Cardiac septum (tissue), 1 donor: Measurements from ENCODE around the gene PRKAG2. TPM values are rescaled to one million over a fixed set of nuclear protein-coding genes. Genes with fewer than 3 reads are reported as not detected.

Experiments
- DNase-seq: peaks from one replicate; pipeline ENCODE4 v3.0.0-alpha.2; 2020; ENCODE audit warnings: low spot score
- intact Hi-C: fragments of 100-400 bp; cut with DNase I; formaldehyde crosslinking; loops from one replicate; pipeline ENCODE4 v1.14.0; 2022
- total RNA-seq: library from RNA; stranded (reverse); fragmentation: NEBNext Ultra II Directional; extraction: Animal tissue kit (Norgen Biotek cat#: 25700); gene quantifications from one replicate; pipeline ENCODE4 v1.2.1, GENCODE V29; 2021
- donor health status: DM: no; HTN: no; CAD: no.

PRKAG2 gene
- total RNA-seq, 1 donor from 2014 or later = 106 TPM

DNA sequence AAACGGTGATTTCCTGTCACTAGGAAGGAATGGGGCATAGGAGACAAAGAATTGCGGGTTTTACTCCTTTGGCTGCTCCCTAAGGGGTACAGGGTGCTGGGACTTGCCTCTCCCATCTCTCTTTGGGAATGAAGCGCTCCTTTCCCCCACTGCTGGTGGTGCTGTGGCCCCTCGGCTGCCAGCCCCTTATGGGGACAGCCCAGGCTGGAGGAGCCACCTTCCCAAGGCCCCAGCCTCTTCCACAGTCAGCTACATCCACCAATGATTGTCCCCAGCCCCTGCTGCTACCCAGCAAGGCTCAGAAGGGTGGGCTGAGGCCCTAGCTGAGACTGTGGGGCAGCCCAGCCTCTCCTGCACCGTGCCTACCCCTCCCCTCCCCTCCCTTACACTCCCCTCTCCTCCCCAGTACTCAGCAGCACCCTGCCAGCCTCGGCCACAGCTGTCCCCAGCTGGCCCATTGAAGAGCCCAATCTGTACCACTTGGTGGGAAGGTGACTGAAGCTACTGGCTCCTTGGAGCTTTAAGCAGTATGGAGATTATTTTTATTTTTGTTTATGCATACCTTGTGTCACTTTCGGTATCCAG lies 19.0 kb downstream of the PRKAG2 start:
- intact Hi-C loops = loop anchor here (10.0 kb wide), 1 partner anchor 73 kb away; no protein-coding TSS in a partner anchor

GRCh38 chr7:151857412-151857811 lies 19.5 kb downstream of the PRKAG2 start:
- DNase-seq = no peak
- intact Hi-C loops = loop anchor here (10.0 kb wide), 1 partner anchor 73 kb away; no protein-coding TSS in a partner anchor

More for the DNA sequence above, 19.0 kb downstream of the PRKAG2 start:
- no peak for DNase-seq

DNA sequence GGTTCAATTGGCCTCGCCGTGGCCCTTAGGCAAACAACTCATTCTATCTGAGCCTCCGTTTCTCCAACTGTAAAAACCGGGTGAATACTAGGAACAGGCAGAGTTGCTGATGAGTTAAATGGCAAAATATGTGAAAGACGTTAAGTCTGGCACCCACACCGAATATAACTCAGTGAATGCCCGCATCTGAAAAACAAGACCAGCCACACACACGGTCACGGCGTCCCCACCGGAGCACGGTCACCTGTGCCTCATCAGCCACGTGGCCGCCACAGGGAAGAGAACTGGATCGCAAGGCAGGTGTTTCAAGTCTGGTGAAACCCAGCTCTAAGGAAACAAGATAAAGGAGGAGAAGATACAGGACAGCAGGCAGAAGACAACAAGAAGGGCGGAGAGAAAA lies 20.4 kb downstream of the PRKAG2 start:
- DNase-seq = no peak
- intact Hi-C loops = loop anchor here (10.0 kb wide), 1 partner anchor 72 kb away; no protein-coding TSS in a partner anchor

- no peak for DNase-seq
- intact Hi-C loops = loop anchor here (10.0 kb wide), 1 partner anchor 71 kb away; no protein-coding TSS in a partner anchor
Measured at GRCh38 chr7:151856098-151856497, 20.8 kb downstream of the PRKAG2 start.

DNA sequence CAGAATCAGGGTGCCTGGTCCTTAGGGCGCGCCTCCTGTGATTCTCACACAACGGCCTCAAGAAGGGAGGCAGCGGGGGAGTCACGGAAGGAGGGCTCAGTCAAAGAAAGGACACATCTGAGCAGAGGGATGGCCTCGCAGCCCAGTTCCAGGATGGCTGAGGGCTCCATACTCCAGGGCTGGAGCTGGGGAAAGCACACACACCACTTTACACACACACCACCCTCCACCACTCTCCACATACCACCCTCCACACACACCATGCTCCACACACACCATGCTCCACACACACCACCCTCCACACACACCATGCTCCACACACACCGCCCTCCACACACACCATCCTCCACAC lies 22.2 kb downstream of the PRKAG2 start:
- intact Hi-C loops = loop anchor here (10.0 kb wide), 1 partner anchor 70 kb away; no protein-coding TSS in a partner anchor
- no peak for DNase-seq

DNA sequence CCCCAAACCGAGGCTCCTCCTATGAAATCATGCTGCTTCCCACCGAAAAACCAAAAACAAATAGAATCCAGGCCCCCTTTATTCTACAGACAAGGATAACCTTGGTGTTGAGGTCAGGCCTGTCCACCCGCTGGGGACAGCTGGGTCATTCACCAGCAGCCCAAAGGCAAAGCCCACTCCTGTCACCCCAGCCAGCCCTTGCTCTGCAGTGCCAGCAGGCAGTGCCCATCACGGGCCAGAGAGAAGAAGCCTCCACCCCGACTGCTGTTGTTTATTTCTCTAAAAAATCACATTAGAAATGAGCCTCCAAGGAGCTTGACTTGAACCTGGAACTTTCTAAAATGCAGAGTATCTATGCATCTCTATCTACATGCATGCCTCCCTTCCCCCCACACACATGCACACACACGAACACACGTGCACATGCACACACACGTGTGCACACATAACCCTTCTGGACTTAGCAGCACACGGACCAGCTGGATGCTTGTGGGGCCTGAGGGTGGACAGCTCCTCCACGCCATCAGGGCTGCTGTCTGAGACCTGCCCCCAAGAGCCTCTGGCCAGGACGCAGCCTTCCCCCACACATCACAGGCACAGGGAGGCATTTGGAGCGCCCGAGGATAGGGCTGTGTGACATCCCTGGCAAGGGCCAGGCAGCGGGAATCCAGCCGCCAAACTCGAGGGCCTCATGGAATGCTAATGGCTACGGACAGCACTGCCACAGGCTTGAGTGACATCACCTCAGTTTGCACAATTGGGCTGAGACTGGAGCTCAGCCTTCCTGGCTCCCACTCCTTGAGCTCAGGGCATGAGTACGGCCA lies 22.8 kb downstream of the PRKAG2 start:
- no peak for DNase-seq
- intact Hi-C loops = loop anchor here (10.0 kb wide), 1 partner anchor 69 kb away; no protein-coding TSS in a partner anchor

DNA sequence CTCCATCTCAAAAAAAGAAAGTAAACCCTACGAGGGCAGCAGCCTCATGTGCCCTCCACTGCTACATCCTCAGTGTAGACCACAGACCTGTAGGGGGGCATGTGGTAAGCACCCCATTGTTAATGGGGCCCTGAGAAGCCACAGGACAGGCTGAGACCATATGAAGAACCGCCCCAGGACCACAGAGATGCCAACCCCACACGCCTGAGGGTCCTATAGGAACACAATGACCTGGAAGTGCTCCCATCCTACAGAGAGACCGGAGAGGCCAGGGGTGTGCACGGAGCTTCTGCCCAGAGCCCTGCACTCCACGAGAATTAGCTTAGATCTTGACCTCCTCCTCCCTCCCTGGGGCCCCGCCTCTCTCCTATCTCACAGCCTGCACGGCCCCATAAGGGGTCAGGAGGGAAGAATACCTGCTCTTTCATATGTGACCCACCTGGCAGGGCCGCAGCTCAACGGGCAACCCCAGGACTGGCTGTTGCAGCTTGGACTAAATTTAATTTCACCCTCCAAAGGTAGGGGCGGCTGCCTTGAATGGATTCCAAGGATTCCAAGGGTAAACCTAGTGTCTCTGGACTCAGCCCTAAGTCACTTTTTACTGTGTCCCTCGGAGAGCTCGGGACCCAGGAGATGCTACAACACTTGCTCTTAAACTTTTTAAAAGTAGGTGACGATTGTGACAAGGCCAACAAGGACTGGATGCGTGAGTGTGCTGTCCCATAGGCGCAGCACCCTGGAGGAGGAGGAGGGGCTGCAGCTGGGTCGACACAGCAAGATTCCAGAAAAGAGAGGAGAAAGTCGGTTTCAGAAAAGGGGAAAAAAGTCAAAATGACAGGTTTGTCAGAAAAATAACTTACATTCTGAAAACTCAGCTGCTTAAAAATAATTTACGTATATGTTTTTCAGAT lies 24.2 kb downstream of the PRKAG2 start:
- intact Hi-C loops = loop anchor here (10.0 kb wide), 1 partner anchor 68 kb away; no protein-coding TSS in a partner anchor
- DNase-seq = no peak

GRCh38 chr7:151851782-151852181 lies 25.1 kb downstream of the PRKAG2 start:
- DNase-seq = no peak
- intact Hi-C loops = loop anchor here (10.0 kb wide), 1 partner anchor 67 kb away; no protein-coding TSS in a partner anchor

- intact Hi-C loops = loop anchor here (10.0 kb wide), 1 partner anchor 66 kb away; no protein-coding TSS in a partner anchor
- peak; percentile 83 for DNase-seq
Measured at GRCh38 chr7:151851145-151851751, 25.7 kb downstream of the PRKAG2 start.

DNA sequence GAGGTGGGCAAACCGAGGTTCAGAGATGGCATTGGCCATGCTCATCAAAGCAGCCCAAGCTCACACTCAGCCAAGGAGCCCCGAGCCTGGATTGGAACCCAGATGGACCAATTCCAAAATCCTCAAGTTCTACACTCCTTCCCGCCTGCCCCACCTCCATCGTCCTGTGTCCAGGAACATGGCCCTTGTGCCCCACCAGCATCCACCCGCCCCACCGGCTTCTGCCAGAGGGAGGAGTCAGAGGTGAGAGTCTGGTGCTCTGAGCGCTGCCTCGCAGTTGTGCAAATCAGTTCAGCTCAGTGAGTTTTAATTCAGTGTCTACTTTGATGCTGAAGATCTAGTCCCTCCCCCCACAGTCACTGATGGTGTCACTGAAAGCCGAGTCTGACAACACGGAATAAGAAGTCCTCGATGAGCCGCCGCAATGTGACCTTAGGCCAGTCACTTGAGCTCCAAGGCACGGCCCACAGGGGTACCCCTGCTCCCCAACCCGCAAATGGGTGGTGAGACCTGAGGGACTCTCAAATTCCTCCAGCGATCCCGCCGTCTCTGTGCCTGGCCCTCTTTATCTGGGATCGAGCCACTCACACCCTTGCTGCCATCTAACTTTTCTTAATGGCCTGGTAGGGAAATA lies 26.3 kb downstream of the PRKAG2 start:
- DNase-seq = no peak
- intact Hi-C loops = loop anchor here (10.0 kb wide), 1 partner anchor 66 kb away; no protein-coding TSS in a partner anchor

DNA sequence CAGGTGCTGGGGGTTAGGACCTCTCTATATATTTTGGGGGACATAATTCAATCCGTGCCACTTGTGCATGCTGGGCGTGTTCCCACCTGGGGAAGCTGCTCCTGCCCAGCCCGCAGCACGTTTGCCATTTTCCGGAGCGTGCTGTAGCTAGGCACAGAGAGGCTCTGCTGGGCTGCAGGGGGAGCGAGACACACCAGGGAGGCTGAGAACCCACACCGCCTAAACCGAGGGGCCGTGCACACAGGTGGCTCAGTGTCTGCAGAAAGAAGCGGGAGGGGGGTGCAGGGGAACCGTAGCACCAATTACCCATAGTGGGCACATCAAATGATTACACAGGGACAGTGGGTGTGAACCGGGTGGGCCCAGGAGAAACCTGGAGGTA lies 27.0 kb downstream of the PRKAG2 start:
- DNase-seq = no peak
- intact Hi-C loops = loop anchor here (10.0 kb wide), 1 partner anchor 65 kb away; no protein-coding TSS in a partner anchor

DNA sequence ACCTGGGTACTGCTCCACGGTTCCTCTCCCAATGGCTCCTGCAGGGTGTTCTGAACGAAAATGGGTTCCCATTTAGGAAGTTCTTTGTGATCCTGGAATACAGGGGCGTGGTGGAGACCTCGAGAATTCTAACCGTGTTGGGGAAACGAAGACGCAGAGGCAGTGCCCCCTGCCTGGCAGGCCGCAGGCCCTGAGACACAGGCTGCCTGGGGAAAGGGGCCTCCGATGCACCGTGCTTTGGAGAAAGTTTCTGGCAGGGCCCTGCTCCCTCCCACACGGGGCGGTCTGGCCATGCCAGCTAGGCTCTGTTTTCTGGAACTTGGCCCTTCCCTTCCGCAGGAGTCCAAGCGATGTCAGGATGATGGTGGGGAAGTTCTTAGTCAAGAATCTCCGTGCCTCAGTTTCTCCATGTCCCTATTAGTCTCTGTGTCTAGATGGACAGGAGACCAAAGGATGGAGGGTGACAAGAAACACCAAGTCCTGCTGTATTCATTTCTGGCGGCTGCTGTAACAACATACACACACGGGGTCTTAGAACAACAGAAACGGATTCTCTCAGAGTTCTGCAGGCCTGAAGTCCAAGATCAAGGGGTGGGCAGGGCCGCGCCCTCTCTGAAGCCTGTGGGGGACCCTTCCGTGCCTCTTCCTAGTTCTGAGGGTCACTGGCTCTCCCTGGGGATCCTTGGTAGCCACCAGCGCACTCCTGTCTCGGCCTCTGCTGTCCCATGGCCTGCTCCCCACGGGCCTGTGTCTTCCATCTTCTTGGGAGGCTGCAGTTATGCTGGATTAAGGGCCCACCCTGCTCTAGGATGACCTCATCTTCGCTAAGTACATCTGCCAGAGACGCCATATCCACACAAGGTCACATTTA lies 27.7 kb downstream of the PRKAG2 start:
- intact Hi-C loops = no loop called here
- no peak for DNase-seq

- intact Hi-C loops = no loop called here
- no peak for DNase-seq
Measured at GRCh38 chr7:151847681-151848081, 29.2 kb downstream of the PRKAG2 start.

DNA sequence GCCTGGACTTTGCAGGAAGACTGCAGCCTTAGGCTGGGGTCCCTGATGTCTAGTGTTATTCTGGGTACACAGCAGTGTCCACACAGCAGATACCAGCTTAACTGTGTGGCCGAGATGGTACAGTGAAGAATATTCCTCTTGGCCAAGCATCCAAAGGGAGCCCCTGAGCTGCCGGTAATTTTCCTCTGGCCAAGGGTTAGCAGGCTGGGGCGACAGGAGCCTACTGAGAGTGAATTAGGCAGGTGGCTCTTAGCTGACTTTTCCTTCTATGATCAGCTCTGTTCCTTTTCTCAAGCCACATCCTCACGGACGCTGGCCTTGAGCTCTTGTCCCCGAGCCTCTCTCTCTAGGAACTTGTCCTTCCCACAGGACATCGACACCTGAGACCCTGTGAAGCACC lies 29.8 kb downstream of the PRKAG2 start:
- DNase-seq = no peak
- intact Hi-C loops = no loop called here

- intact Hi-C loops = no loop called here
- no peak for DNase-seq
Measured at GRCh38 chr7:151845412-151846205, 31.3 kb downstream of the PRKAG2 start.

DNA sequence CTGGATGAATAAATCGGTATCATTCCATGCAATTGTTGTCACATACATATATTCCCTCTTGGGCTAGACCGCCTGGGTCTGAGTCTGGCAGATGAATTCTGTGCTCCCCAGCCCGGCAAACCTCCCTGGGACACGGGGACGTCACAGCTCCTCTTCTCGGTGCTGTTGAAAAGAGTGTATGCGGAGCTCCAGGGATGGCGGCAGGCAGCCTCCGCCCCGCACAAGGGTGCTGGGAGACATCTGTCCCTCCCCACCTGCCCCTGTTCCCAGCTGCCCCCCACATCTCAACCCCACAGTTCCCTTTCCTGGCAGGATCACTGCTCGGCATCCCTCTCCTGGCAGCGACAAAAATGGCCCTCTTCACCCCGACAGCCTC lies 32.1 kb downstream of the PRKAG2 start:
- no peak for DNase-seq
- intact Hi-C loops = no loop called here
